GM03348 (cell line): Measurements from ENCODE around the gene PER3.

Source experiments
- DNase-seq: peaks from one replicate; pipeline ENCODE4 v3.0.0; 2012; ENCODE audit warnings: low spot score

Gene PER3

DNA sequence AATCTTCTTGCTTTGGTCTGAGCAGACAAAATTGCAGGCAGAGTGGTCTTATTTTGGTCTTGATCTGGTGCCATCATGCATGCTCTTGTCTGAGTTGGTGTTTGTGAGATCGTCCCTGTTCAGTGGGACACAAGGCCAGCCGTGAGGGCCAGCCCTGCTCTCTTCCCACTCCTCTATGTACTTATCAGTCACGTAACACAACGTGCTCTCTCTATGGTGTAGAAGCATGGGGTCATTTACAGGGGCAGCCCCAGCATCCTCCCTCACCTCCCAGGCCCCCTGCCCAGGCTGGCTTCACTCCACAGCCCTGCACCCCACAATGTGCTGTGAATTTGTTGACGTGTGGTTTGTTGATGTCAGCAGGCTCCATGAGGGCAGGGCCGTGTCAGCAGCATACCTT is 87.0 kb downstream of the PER3 start:
- no peak for DNase-seq

DNA sequence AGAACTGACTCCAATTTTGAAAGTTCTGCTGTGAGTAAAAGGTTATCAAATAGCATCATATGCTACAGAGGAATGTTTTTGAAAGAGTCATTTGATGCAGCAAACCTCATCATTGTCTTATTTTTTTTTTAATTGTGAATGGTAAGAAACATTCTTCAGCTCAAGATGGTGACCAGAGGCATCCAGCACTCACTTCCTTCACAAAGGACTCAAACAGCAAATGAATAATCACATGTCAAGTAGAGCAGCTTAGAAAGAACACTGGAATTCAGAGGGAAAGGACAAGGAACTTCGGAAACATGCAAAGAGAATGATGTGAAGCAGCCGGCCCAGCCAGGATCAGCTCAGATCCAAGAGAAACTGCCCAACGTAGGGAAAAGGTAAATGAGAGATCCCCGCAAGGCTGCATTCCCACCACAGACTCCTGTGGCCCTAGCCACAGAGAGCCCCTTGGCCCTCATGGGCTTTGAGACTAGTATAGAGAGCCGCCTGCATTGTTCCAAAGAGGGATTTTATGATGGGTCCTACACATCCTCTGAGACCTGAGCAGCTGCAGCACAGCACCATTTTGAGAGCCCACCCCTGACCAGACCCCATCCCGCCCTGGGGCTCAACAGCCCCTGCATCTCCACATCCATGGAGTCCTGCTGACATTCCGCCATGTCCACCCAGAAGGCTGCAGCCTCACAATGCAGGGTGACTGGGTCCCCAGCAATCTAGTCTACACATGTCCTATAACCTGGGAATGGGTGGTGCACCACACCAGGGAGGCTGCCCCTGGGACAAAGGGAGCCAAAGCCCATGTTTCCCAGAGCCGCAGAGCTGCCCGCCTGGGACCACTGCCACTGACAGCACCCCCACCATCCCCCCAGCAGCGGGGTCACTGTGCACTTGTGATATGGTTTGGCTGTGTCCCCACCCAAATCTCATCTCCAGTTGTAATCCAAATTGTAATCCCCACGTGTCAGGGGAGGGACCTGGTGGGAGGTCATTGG is 90.0 kb downstream of the PER3 start:
- no peak for DNase-seq

DNA sequence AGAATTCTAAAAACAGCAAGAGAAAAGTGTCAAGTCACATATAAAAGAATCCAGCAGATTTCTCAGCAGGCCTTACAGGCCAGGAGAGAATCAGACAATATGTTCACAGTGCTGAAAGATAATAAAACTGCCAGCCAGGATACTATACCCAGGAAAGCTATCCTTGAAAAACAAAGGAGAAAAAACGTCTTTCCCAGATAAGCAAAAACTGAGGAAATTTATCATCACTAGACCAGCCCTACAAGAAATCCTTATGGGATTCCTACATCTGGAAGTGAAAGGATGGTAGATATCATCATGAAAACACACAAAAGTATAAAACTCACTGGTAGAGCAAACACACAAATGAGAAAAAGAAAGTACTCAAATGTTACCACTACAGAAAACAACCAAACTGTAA is 93.9 kb downstream of the PER3 start:
- no peak for DNase-seq

DNA sequence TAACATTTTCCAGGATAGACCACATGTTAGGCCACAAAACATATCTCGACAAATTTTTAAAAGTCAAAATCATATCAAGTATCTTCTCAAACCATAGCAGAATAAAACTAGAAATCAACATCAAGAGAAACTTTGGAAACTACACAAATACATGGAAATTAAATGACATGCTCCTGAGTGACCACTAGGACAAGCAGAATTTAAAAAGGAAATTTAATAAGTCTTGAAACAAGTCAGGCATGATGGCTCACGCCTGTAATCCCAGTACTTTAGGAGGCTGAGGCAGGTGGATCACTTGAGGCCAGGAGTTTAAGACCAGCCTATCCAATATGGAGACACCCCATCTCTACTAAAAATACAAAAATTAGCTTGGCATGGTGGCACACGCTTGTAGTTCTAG is 95.1 kb downstream of the PER3 start:
- DNase-seq, result no peak

DNA sequence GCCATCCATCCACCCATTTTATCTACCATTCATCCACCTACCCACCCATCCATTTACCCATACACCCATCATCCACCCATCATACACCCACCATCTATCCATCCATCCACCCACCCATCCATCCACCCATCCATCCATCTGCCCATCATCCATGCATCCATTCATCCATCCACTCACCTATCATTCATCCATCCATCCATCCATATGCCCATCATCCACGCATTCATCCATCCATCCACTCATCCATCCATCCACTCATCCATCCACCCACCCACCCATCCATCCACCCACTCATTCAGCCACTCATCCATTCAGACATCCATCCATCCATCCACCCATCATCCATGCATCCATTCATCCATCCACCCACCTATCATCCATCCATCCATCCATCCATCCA is 100.7 kb downstream of the PER3 start:
- DNase-seq, result no peak

DNA sequence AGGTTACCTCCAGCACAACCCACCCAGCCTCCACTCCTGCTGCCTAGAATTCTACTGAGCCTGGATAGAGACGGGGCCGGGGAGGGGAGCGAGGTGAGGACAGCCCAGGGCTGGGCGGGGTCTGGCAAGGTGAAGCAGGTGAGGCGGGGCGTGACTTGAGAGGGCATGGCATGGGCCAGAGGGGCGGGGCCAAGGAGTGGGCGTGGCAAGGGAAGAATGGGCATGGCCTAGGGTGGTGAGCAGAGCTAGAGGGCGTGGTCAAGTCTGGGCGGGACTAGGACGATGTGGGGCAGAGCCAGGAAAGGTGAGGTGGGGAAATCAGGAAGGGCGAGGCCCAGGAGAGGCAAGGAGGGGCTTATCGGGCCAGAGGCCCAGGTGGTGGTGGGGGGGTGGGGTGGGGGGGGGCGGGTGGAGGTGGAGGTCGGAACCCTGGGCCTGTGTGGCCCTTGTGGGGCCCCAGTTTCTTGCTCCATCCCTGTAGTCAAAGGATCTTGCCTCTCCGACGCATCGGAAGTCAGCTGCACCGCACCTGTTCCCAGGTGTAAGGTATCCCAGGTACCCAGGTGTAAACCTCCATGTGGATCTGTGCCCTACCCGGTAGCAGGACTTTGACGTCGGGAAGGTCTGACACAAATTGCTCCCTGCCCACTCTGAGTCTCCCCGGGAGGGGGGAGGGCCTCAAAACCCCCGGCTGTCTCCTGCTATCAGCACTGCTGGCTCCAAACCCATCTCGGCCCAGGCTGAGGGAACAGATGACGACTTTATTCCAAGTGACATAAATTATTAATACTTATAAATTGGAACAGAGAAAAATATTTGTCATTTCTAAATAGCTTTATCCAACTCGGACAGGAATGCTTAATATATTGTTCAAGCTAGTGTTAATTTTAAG is 101.7 kb downstream of the PER3 start:
- no peak for DNase-seq

DNA sequence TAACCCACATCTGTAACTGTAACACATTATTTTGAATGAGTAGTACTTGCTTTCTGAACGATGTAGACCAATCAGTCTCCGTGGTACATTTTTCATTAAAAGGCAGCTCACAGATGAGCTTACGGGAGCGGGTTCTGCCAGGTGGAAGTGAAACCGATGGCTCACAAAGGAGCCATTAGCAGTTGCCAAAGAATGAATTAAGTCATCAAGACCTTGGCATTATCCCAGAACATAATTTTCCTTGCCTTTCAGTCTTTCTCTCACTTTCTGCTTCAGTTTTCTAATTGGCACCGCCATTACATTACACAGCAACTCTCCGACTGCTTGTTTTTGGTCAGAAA is 102.3 kb downstream of the PER3 start:
- DNase-seq, result no peak

DNA sequence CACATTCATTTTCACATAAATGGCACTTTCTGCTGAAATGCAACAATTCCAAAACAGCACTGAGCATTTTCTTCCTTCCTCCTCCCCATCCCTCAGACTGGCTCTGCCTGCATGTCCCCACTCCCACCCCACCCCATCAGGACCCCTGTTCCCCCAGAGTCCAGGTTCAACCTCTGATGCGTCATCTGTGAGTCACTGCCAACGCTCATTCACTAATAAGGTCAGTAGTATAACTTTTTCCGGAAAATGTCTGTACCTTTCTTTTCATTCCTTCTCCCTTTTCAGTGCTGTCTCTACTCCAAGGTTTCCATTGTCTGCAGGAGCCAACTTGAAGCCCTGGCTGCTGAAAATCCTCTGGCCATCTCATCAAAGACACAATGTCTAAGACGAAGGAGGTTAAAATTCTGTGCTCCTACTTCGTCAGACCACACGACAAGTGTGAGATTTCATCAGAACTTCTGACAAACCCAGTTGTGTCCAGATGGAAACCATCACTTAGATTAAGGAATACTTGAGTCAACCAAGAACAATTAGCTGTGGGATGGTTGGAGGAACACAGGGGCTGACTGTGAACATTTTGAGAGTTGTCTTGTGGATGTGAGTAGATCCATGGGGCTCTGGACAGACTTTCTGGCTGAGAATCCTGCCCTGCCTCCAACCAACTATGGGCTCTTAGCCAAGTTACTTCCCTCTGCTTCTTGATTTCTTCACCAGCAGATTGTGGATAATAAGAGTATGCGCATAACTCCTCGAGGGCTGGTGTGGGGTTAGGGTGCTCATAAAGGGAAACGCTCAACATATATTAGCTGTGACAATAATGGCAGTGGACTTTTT is 104.4 kb downstream of the PER3 start:
- no peak for DNase-seq

DNA sequence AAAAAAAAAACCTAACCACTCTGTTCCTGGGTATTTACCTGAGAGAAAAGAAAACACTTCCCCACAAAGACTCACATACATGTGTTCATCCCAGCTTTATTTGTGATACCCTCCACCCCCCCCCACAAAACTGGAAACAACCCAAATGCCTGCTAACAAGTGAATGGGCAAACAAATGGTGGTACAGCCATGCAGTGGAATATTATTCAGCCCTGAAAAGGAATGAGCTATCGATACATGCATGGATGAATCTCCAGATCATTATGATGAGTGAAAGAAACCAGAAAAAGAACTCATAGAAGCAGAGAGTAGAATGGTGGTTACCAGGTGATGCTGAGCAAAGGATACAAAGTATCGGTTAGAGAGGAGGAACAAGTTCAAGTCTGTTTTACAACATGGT is 106.8 kb downstream of the PER3 start:
- no peak for DNase-seq

DNA sequence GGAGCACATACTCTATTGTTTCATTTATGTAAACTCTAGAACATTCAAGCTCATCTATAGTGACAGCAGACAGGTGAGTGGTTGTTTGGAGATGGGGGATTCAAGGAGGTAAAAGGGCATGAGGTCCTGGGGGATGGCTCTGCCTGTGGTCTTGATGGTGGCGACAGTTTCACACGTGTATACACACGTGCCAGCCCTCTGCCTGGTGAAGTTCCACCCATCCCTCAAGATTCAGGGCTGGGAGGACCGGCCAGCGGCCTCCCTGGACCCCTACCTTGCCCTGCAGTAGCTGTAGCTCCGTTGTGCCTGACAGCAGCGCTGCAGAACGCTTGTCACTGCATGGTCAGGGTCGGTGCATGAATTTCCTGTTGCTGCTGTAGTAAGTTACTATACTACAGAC is 107.7 kb downstream of the PER3 start:
- DNase-seq, result no peak

DNA sequence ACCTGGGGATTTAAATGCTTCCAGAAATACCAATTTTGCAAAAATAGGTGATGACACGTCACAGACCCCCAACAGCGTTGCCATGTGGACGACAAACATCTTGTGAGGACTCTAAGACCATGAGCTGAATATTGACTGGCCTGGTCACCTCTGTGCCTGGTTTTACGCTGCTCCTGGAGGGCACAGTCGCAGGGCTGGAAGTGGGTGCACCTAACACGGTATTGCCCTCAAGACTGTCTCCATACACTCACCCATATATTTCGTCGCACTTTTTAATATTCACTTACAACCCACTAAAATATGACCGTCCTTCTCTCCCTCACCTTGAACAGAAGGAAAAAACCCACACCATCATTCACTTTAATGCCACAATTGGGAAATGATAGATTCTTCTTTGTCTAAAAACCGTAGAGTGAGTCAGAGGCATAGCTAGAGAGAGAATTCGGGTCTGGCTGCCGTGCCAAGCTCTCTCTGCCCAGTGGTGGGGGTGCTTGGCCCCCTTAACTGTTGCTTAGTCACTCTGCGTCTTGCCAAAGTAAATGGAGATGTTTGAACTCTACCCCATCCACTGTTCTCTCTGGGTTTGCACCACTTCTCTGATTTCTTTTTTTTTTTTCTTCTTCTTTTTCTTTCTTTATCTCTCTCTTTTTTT is 109.6 kb downstream of the PER3 start:
- peak; percentile 62 for DNase-seq
